DMS153 treated with DMSO at 0.1 percent for 48 hours (cell line): ENCODE measurements around the gene SH2D3A.
"Not testable (repeated sequence)": the region's sequence is repeated elsewhere in the genome, so short reads cannot be mapped to it uniquely, and the experiment has no call there.

ENCODE experiments used
- DNase-seq: peaks from one replicate; lab custom pipeline; 2025; ENCODE audit not compliant: unreplicated experiment; lab: John Stamatoyannopoulos, UW

The SH2D3A gene

DNA sequence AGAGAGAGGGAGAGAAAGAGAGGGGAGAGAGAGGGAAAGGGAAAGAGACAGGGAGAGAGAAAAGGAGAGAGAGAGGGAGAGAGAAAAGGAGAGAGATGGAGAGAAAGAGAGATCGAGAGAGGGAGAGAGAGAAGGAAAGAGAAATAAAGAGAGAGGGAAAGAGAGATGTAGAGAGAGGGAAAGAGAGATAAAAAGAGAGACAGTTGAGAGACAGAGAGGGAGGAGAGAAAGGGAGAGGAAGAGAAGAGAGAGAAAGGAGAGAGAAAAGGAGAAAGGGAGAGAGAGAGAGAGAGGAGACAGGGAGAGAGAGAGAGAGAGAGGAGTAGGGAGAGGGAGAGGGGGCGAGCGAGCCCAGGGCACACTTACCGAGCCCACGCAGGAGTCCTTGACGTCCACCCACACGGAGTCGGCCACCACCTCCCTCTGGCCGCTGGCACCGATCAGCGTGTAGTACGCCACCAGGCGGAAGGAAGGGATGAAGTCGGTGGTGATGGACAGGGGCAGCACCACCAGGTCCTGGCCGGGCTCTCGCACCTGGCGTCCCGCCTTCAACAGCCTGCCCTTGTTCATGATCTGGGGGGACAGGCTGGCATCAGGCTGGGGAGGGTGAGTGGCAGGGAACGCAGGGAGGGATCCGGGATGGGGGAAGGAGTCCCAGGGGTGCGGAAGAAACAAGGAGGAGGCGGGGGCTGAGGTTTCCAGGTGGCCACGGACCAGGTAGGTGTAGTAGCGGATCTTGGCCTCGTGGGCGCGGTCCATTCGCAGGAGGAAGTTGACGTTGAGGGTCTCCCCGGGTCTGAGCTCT, 56.8 kb downstream of the SH2D3A start:
- DNase-seq: no peak

- DNase-seq: no peak
These were observed 57.7 kb downstream of the SH2D3A start for GRCh38 chr19:6709549-6709948.

DNA sequence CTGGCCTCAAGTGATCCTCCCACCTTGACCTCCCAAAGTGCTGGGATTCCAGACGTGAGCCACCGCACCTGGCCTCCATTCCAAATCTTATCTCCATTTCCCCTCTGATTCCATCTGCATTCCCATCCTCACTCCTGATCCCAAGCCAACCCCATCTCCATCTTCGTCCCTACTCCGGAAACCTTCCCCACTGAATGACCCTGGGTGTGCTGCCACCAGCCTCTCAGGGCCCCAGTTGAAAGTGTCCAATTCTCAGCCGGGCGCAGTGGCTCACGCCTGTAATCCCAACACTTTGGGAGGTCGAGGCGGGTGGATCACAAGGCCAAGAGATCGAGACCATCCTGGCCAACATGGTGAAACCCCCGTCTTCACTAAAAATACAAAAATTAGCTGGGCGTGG, 58.3 kb downstream of the SH2D3A start:
- DNase-seq: not testable (repeated sequence)

GRCh38 chr19:6708346-6708745, 58.9 kb downstream of the SH2D3A start:
- DNase-seq: no peak

- no peak for DNase-seq
These were observed 59.6 kb downstream of the SH2D3A start for GRCh38 chr19:6707658-6708018.

DNA sequence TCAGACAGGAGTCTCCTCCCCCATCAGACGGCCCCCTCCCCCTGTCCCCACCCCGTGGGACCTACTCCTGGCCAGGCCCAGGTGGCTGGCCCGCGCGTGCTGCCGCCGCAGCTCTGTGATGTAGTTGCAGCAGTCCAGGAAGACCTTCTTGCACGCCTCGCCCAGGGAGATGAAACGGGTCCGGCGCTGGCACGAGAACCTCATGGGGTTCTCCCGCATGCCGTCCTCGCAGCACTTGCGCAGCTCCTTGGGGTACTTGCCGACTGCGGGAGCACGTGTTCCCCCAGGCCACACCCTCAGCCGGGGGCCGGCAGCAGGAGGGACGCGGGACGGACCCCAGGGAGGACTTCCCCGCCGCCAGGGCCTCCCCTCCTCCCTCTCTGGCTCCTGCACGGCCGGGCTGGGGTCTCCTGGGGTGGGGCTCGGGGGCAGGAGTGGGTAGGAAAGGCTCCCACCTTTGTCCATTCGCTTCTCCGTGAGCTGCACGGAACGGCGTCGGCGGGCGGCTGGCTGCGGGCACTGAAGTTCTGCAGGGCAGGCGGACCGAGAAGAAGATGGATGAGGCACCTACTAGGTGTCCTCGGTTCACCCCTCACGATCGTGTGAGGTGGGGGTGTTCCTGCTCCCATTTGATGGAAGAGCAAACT, 60.1 kb downstream of the SH2D3A start:
- DNase-seq: no peak

GRCh38 chr19:6706633-6706958, 60.6 kb downstream of the SH2D3A start:
- no peak for DNase-seq

GRCh38 chr19:6705931-6706632, 61.2 kb downstream of the SH2D3A start:
- DNase-seq: no peak
